GM12874 (cell line): ENCODE results near the gene ASPG.

Source experiments
- CTCF ChIP-seq: IDR thresholded peaks from 2 replicates; pipeline ENCODE4 v1.5.1; 2011; ENCODE audit warnings: low read depth, mild to moderate bottlenecking, control low read depth, low read length, moderate library complexity; ENCODE audit not compliant: insufficient read depth

ASPG gene

DNA sequence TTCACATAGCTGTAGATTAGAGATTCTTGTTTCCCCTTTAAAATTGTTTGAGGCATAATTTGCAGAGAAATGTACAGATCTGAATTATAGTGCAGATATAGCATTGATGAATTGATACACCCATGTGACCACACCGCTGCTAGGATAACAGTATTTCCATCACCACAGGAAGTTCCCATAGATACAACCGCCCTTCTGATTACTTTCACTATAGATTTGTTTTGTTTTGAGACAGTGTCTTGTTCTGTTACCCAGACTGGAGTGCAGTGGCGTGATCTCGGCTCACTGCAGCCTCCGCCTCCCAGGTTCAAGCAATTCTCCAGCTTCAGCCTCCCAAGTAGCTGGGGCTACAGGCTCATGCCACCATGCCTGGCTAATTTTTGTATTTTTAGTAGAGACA lies 8.8 kb upstream of the ASPG start:
- TF ChIP-seq CTCF, result no peak

GRCh38 chr14:104078031-104078455 lies 7.5 kb upstream of the ASPG start:
- peak; percentile 100 for TF ChIP-seq CTCF

GRCh38 chr14:104080376-104081260 lies 4.9 kb upstream of the ASPG start:
- TF ChIP-seq CTCF, result no peak

DNA sequence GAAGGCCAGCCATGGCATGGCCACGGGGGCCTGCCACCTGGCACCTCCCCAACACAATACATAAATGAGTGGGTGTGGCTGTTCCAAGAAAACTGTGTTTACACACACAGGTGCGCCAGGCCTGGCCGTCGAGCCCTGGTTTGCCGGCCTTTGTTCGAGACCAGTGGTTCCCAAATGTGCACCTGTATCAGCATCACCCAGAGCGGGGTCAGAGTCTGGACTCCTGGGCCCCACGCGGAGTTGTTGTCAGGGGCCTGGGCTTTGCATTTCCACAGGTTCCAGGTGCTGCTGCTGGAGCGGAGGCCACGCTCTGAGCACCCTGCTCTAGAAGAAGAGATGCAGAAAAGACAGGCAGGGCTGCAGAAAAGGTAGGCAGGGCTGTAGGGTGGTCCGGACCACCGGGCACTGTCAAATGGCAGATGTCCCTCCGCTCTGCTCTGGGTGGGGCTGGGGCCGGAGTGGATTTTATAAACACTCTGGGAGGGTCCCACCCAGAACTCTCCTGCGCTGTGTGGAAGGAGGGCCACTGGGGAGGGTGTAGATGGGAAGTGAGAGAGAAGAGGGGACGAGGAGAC lies 4.2 kb upstream of the ASPG start:
- TF ChIP-seq CTCF, result no peak

GRCh38 chr14:104081951-104082464 lies 3.5 kb upstream of the ASPG start:
- no peak for TF ChIP-seq CTCF

DNA sequence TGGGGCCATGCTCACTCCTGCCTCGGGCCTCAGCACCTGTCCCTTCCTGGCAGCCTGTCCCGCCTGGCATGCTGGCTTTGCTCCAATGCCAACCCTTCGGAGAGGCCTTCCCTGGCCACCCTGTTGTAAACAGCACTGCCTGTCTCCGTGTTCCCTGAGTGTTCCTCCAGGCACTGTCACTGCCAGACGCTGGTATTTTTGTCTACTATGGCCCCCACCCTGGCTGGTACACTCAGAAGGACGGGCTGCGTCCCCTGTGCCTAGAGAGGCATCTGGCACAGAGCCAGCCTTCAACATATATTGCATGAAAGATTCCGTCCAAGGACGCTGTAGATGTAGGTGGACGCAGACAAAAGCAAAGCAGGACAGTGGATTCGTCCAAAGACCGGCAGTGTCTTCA lies 2.7 kb upstream of the ASPG start:
- no peak for TF ChIP-seq CTCF

DNA sequence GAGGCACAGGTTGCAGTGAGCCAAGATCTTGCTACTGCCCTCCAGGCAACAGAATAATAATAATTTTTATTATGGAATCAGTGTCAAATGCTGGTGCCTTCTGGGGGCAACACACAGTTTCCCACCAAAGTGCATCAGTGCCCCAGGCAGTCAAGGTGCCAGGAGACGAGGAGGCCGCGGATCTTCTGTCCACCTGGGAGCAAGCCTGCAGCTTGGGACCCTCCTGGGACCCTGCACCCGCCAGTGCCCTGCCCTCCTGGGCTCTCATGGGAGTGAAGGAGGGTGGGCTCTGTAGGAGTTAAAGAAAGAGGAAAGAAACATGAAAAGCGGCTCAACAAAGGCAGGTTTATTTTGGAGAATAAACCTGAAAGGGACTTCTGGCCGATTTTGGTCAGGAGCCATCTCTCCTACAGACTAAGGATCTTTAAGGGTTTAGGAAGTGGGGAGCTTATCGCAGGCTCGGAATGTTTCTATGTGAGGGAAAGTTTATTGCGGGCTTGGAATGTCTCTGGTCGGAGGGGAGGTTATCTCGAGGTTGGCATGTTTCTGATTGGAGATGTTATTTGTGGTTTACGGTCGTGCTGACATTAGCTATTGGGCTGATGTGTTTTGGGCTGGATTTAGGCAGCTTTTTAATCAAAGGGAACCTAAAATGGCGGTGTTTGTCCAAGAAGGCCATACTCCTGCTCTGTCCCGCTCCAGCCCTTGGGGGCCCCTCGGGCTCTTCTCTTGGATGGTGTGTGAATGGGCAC lies 1.1 kb upstream of the ASPG start:
- TF ChIP-seq CTCF, result no peak
